Naive thymus-derived CD4-positive, alpha-beta T cell (primary cell): ENCODE results near the gene BCL2L11. TPM values are rescaled to one million over a fixed set of nuclear protein-coding genes. Genes with fewer than 3 reads are reported as not detected.

Experiments
- ATAC-seq: fragments of 150-1000 bp; cut with Tn5 transposase; 2 replicates; pipeline ENCODE4 v1.10.0; 2021; ENCODE audit warnings: mild to moderate bottlenecking, moderate library complexity
- CTCF ChIA-PET: fragments of 350-600 bp; sonication (Branson Sonifier 250); formaldehyde crosslinking; loops from one replicate; lab custom pipeline; 2021; ENCODE audit warnings: antibody characterized with exemption; lab: Charles Lee
- POLR2A ChIA-PET: fragments of 350-600 bp; sonication (Branson Sonifier 250); formaldehyde crosslinking; loops from one replicate; lab custom pipeline; 2021; ENCODE audit warnings: antibody characterized with exemption, inconsistent platforms; lab: Charles Lee
- DNase-seq, 9 donors: peaks; one replicate each; pipeline versions ENCODE4 v3.0.0 to v3.0.0-alpha.2; 2020 to 2022; ENCODE audit warnings: mixed read lengths in 1 of 9
- H3K27ac ChIP-seq: one replicate; pipeline ENCODE4 v1.7.0; 2013; ENCODE audit warnings: mild to moderate bottlenecking, low read depth, low read length, moderate library complexity
- H3K27me3 ChIP-seq, 2 donors: one replicate each; pipeline ENCODE4 v1.7.0; 2013; ENCODE audit warnings: low read length in 2 of 2, mild to moderate bottlenecking in 2 of 2, moderate library complexity in 2 of 2; ENCODE audit not compliant: control insufficient read depth in 2 of 2, insufficient read depth in 2 of 2
- H3K36me3 ChIP-seq, 3 experiments: 1 replicate in 2 of 3; 2 replicates in 1 of 3; pipeline ENCODE4 v1.7.0; 2013; ENCODE audit warnings: low read length in 3 of 3, mild to moderate bottlenecking in 3 of 3, moderate library complexity in 1 of 3; ENCODE audit not compliant: insufficient read depth in 3 of 3, control insufficient read depth in 2 of 3
- H3K4me1 ChIP-seq, 2 donors: one replicate each; pipeline ENCODE4 v1.7.0; 2013; ENCODE audit warnings: low read length in 2 of 2, mild to moderate bottlenecking in 2 of 2, moderate library complexity in 1 of 2; ENCODE audit not compliant: control insufficient read depth in 2 of 2, insufficient read depth in 2 of 2
- H3K4me3 ChIP-seq: 2 replicates; pipeline ENCODE4 v1.7.0; 2013; ENCODE audit warnings: mild to moderate bottlenecking, low read length
- H3K9me3 ChIP-seq, 3 experiments: 1 replicate in 2 of 3; 2 replicates in 1 of 3; pipeline ENCODE4 v1.7.0; 2013; ENCODE audit warnings: low read length in 3 of 3; ENCODE audit not compliant: control insufficient read depth in 2 of 3
- H3K27ac Mint-ChIP-seq, 9 donors: one replicate each; pipeline ENCODE4 v1.8.0; 2020 to 2022; ENCODE audit warnings: mixed read lengths in 9 of 9, mild to moderate bottlenecking in 8 of 9, moderate library complexity in 5 of 9, inconsistent platforms in 2 of 9
- H3K27me3 Mint-ChIP-seq, 5 donors: one replicate each; pipeline ENCODE4 v1.8.0; 2021 to 2022; ENCODE audit warnings: mixed read lengths in 5 of 5, mild to moderate bottlenecking in 1 of 5
- H3K36me3 Mint-ChIP-seq, 5 donors: one replicate each; pipeline ENCODE4 v1.8.0; 2020 to 2022; ENCODE audit warnings: mixed read lengths in 5 of 5, mild to moderate bottlenecking in 3 of 5, inconsistent platforms in 1 of 5
- H3K4me1 Mint-ChIP-seq, 7 donors: one replicate each; pipeline ENCODE4 v1.8.0; 2020 to 2022; ENCODE audit warnings: mixed read lengths in 7 of 7, mild to moderate bottlenecking in 3 of 7, inconsistent platforms in 1 of 7
- H3K4me3 Mint-ChIP-seq, 10 donors: one replicate each; pipeline ENCODE4 v1.8.0; 2020 to 2022; ENCODE audit warnings: mild to moderate bottlenecking in 10 of 10, mixed read lengths in 10 of 10, moderate library complexity in 6 of 10, inconsistent platforms in 2 of 10
- H3K9me3 Mint-ChIP-seq, 11 donors: one replicate each; pipeline ENCODE4 v1.8.0; 2020 to 2022; ENCODE audit warnings: mixed read lengths in 11 of 11, mild to moderate bottlenecking in 4 of 11, inconsistent platforms in 1 of 11, moderate library complexity in 1 of 11
- intact Hi-C, 2 donors: fragments of 100-400 bp; cut with micrococcal nuclease; formaldehyde crosslinking; loops; one replicate each; pipeline ENCODE4 v1.15.1; 2023
- polyA plus RNA-seq, 2 donors: library from polyadenylated mRNA; unstranded; fragments of 300-500 nt; fragmentation: Illumina TruSeq; gene quantifications; one replicate each; pipeline ENCODE4 v1.2.3, GENCODE V29; 2021
- total RNA-seq, 6 experiments: library from RNA in 5 of 6; stranded (reverse) in 5 of 6; gene quantifications; 1 replicate in 5 of 6; 2 replicates in 1 of 6; pipeline ENCODE4 v1.2.3 and lab custom pipeline; 2021 to 2026

Gene BCL2L11
- total and polyA plus RNA-seq, 7 experiments from 2014 or later = 12.3 to 67.6 (median 38.5) TPM

DNA sequence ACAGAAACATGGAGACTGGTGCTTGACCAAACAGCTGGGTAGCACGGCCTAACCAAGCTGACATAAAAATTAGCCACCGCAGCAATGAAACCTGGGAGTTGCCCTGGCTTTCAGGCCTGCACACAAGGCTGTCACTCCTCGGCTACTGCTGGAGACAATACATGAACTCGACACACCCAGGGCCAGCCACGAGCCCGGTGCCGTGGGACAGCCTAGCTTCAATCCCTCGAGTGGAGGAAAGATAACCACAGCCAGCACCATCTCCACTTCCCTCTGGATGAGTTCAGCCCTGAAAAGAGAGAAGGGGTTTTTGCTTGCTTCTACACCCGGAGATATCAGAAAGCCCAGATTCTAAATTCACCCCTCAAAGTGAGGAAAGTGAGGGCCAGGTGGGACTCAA, 78.0 kb downstream of the BCL2L11 start:
- ATAC-seq = no peak
- CTCF ChIA-PET = no interaction called here
- peak in 1 of 9 donors; percentile 16 for DNase-seq
- H3K27me3 ChIP-seq = no peaks in the 10 kb centered on the region
- intact Hi-C loops = no loop called here
- H3K9me3 ChIP-seq = no peaks in the 10 kb centered on the region
- Mint-ChIP-seq H3K27ac (no peak overlapping the region), H3K27me3 (peaks cover 0 to 26% (median 0%) of the 10 kb centered on the region in 5 donors), H3K36me3 (peaks cover 0 to 4% (median 0%) of the 10 kb centered on the region in 5 donors), H3K4me3 (no peak overlapping the region), H3K4me1 (peaks cover 0 to 8% (median 0%) of the 10 kb centered on the region in 7 donors), H3K9me3 (no peaks in the 10 kb centered on the region)
- no peaks in the 10 kb centered on the region for H3K36me3 ChIP-seq
- H3K4me1 ChIP-seq = peaks cover 0 to 17% of the 10 kb centered on the region in 2 donors
- H3K27ac ChIP-seq = no peak overlapping the region
- no peak overlapping the region for H3K4me3 ChIP-seq
- POLR2A ChIA-PET = no interaction called here

DNA sequence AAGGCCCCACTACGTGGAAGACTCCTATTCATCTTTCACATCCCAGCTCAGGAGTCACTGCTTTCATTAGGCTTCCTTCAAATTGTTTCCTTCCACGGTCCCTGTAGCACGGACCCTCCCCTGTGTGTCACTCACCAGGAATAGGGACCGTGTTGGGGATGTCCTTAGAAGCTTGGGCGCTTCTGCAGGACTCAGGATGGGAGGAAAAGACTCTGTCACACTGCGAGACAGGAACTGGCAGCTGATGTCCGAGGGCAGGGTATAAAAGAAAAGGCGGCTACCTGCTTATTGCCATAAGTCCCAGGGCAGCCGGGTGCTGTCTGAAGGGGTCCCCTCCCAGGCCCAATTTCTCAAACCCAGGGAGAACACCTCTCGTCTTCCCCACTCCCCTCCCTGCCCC, 79.1 kb downstream of the BCL2L11 start:
- no peak for ATAC-seq
- Mint-ChIP-seq H3K27me3 (peaks cover 0 to 27% (median 0%) of the 10 kb centered on the region in 5 donors), H3K4me3 (no peak overlapping the region), H3K9me3 (no peaks in the 10 kb centered on the region), H3K4me1 (peaks cover 0 to 8% (median 0%) of the 10 kb centered on the region in 7 donors), H3K27ac (no peak overlapping the region), H3K36me3 (peaks cover 0 to 10% (median 0%) of the 10 kb centered on the region in 5 donors)
- Histone ChIP-seq H3K27ac (no peak overlapping the region), H3K4me3 (no peak overlapping the region), H3K36me3 (no peaks in the 10 kb centered on the region), H3K9me3 (no peaks in the 10 kb centered on the region), H3K27me3 (no peaks in the 10 kb centered on the region), H3K4me1 (peaks cover 0 to 17% of the 10 kb centered on the region in 2 donors)
- POLR2A ChIA-PET = no interaction called here
- CTCF ChIA-PET = no interaction called here
- peak in 1 of 9 donors; percentile 8 for DNase-seq
- intact Hi-C loops = no loop called here

DNA sequence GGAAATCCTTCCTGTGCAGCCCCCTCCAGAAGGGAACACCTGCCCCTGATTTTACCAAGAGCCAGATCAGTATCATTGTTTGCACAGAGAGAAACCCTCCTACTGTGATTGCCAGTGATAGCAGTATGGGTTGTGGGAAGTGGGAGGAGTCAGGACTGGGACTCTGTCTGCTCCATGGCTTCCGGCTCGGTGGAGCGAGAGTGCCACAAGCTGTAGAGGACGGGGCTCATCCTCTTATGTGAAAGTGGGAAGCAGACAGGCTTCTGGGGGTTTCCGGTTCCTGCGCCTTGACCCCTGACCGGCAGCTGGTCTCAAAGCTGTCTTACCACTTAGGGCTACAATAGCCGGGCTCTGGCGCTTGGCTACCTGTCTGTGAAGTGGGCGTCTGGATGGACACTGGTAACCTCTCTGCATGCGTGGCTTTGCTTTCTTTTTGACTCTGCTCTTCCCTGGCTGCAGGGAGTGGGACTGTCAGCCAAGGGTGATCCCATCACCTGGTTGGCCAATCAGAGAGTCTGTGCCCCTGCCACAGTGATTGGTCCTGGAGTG, 79.7 kb downstream of the BCL2L11 start:
- Histone ChIP-seq H3K4me1 (peaks cover 0 to 13% of the 10 kb centered on the region in 2 donors), H3K9me3 (no peaks in the 10 kb centered on the region), H3K27ac (no peak overlapping the region), H3K4me3 (no peak overlapping the region), H3K36me3 (no peaks in the 10 kb centered on the region), H3K27me3 (no peaks in the 10 kb centered on the region)
- DNase-seq = peak in 1 of 9 donors; percentile 16
- Mint-ChIP-seq H3K9me3 (no peaks in the 10 kb centered on the region), H3K4me1 (peaks cover 0 to 8% (median 0%) of the 10 kb centered on the region in 7 donors), H3K27ac (no peak overlapping the region), H3K4me3 (no peak overlapping the region), H3K27me3 (peaks cover 0 to 21% (median 0%) of the 10 kb centered on the region in 5 donors), H3K36me3 (peaks cover 0 to 12% (median 0%) of the 10 kb centered on the region in 5 donors)
- ChIA-PET CTCF (interaction anchor here (0.7 kb wide), 1 partner anchor 400 kb away, joined by 3 read pairs; no protein-coding TSS in a partner anchor), POLR2A (no interaction called here)
- intact Hi-C loops = no loop called here
- ATAC-seq = no peak

DNA sequence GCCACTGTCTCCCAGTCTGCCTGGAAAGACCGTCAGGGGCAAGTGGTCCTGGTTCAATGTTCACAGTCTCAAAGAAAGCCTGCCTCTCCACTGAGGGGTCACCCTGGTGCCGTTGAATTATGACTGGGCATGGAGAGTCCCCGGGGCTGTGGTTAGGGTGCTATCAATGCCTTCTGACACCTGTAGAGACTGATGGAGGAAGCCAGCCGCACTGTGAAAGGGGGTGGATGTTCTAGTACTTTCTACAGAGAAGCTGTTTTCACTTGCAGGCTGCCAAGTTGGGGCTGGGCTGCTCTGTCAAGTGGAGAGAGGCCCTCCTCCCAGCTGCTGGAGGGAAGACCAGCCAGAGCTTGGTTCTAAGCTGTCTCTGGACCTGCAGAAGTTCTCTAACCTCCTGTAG, 80.5 kb downstream of the BCL2L11 start:
- no peak for ATAC-seq
- H3K4me1 ChIP-seq = peaks cover 0 to 9% of the 10 kb centered on the region in 2 donors
- ChIA-PET POLR2A (no interaction called here), CTCF (no interaction called here)
- H3K27me3 ChIP-seq = no peaks in the 10 kb centered on the region
- Mint-ChIP-seq H3K4me3 (no peak overlapping the region), H3K9me3 (no peaks in the 10 kb centered on the region), H3K36me3 (peaks cover 0 to 14% (median 0%) of the 10 kb centered on the region in 5 donors), H3K27me3 (peaks cover 0 to 14% (median 0%) of the 10 kb centered on the region in 5 donors), H3K4me1 (peaks cover 0 to 5% (median 0%) of the 10 kb centered on the region in 7 donors), H3K27ac (no peak overlapping the region)
- no peaks in the 10 kb centered on the region for H3K9me3 ChIP-seq
- DNase-seq = peak in 1 of 9 donors; percentile 21
- no peak overlapping the region for H3K27ac ChIP-seq
- no peaks in the 10 kb centered on the region for H3K36me3 ChIP-seq
- H3K4me3 ChIP-seq = no peak overlapping the region
- intact Hi-C loops = no loop called here

DNA sequence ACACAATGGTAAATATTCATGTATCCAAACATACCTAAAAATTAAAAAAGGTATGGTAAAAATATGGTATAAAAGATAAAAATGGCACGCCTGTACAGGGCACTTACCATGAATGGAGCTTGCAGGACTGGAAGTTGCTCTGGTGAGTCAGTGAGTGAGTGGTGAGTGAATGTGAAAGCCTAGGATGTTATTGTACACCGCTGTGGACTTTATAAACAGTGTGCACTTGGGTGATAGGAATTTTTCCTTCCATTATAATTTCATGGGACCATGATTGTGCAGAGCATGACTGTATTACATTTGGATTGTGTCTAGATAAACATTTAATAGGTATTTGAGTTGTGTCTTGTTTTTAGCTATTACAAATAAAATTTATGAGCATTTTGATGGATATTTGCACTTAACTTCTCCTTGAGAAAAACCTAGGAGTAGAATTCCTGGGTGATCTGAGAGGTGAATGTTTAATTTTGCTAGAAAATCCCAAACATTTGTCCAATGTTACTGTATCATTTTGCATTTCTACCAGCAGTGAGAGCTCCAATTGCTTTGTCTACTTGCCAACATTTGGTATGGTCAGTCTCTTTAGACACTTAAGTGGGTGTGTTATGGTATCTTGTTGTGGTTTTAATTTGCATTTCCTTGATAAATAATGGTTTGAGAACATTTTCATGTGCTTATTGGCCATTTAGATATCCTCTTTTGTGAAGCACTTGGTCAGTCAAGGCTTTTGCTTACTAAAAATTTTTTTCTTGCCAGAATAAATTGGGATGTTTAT, 81.7 kb downstream of the BCL2L11 start:
- DNase-seq (no peak), ATAC-seq (no peak)
- Mint-ChIP-seq H3K36me3 (peaks cover 0 to 16% (median 0%) of the 10 kb centered on the region in 5 donors), H3K27me3 (peaks cover 0 to 9% (median 0%) of the 10 kb centered on the region in 5 donors), H3K27ac (no peak overlapping the region), H3K4me3 (no peak overlapping the region), H3K9me3 (peaks cover 0 to 2% (median 0%) of the 10 kb centered on the region in 11 donors), H3K4me1 (peaks cover 0 to 5% (median 0%) of the 10 kb centered on the region in 7 donors)
- H3K9me3 ChIP-seq = no peaks in the 10 kb centered on the region
- no peaks in the 10 kb centered on the region for H3K4me1 ChIP-seq
- no peak overlapping the region for H3K27ac ChIP-seq
- intact Hi-C loops = no loop called here
- H3K27me3 ChIP-seq = no peaks in the 10 kb centered on the region
- no peaks in the 10 kb centered on the region for H3K36me3 ChIP-seq
- H3K4me3 ChIP-seq = no peak overlapping the region
- ChIA-PET CTCF (no interaction called here), POLR2A (no interaction called here)

DNA sequence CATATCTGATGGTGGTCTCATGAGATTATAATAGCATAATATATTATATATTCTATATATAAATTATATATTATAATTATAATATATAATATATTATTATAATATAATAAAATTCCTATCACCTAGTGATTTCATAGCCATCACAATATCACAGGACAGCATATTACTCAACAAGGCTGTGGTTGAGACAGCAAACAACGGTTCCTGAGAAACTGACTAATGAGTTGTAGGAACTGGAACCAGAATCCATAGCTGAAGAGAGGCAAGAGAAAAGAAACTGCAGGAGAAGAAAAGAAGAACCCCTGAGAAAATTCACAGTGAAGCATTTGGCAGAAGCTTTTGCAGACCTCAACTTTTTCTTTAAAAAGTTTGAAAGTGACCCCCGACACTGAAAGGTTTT, 84.0 kb downstream of the BCL2L11 start:
- Mint-ChIP-seq H3K27ac (no peak overlapping the region), H3K9me3 (peaks cover 0 to 2% (median 0%) of the 10 kb centered on the region in 11 donors), H3K36me3 (peaks cover 0 to 25% (median 0%) of the 10 kb centered on the region in 5 donors), H3K4me1 (peaks cover 0 to 20% (median 0%) of the 10 kb centered on the region in 7 donors), H3K4me3 (no peak overlapping the region), H3K27me3 (peaks cover 0 to 11% (median 0%) of the 10 kb centered on the region in 5 donors)
- no peak for ATAC-seq
- ChIA-PET POLR2A (no interaction called here), CTCF (no interaction called here)
- Histone ChIP-seq H3K27me3 (no peaks in the 10 kb centered on the region), H3K9me3 (no peaks in the 10 kb centered on the region), H3K4me1 (no peaks in the 10 kb centered on the region), H3K4me3 (no peak overlapping the region), H3K36me3 (no peaks in the 10 kb centered on the region), H3K27ac (no peak overlapping the region)
- DNase-seq = no peak
- intact Hi-C loops = loop anchor here in 1 of 2 donors (5.0 kb wide), 1 partner anchor 37 kb away; no protein-coding TSS in a partner anchor
